GM10266 (cell line): ENCODE data around the gene MALRD1.

ENCODE experiments used
- DNase-seq: peaks from one replicate; pipeline ENCODE4 v3.0.0; 2012; ENCODE audit errors: extremely low spot score
- TF ChIP-seq, protein P1 (sequence below): IDR thresholded peaks from 2 replicates; pipeline ENCODE4 v1.5.1; 2012; ENCODE audit warnings: mild to moderate bottlenecking, low read depth; ENCODE audit not compliant: control insufficient read depth, insufficient read depth; ENCODE audit errors: missing control alignments

Gene MALRD1

DNA sequence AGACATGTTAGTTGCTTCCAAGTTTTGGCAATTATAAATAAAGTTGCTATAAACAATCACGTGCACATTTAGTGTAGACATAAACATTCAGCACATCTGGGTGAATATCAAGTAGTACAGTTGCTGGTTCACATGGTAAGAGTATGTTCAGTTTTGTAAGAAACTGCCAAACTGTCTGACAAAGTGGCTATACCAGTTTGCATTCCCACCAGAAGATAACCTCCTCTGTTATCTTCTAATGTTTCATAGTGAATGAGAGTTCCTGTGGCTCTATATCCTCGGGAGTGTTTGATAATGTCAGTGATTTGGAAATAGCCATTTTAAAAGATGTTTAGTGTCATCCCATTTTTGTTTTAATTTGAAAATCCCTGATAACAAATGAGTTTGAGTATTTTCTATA is 508.1 kb downstream of the MALRD1 start:
- TF ChIP-seq, protein P1, sequence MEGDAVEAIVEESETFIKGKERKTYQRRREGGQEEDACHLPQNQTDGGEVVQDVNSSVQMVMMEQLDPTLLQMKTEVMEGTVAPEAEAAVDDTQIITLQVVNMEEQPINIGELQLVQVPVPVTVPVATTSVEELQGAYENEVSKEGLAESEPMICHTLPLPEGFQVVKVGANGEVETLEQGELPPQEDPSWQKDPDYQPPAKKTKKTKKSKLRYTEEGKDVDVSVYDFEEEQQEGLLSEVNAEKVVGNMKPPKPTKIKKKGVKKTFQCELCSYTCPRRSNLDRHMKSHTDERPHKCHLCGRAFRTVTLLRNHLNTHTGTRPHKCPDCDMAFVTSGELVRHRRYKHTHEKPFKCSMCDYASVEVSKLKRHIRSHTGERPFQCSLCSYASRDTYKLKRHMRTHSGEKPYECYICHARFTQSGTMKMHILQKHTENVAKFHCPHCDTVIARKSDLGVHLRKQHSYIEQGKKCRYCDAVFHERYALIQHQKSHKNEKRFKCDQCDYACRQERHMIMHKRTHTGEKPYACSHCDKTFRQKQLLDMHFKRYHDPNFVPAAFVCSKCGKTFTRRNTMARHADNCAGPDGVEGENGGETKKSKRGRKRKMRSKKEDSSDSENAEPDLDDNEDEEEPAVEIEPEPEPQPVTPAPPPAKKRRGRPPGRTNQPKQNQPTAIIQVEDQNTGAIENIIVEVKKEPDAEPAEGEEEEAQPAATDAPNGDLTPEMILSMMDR = no peak
- DNase-seq = no peak

DNA sequence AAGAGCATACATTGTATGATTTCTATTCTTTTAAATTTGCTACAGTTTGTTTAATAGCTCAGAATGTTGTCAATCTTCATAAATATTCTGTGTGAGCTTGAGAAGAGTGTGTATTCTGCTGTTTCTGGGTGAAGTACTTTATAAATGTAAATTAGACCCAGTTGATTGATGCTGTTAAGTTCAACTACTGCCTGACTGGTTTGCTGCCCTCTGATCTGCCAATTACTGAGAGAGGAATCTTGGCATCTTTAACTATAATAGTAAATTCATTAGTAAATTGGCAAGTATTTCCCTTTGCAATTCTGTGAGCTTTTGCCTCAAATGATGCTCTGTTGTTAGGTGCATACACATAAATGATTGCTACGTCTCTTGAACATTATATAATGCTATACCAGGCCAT is 512.6 kb downstream of the MALRD1 start:
- TF ChIP-seq, protein P1 = no peak
- no peak for DNase-seq

DNA sequence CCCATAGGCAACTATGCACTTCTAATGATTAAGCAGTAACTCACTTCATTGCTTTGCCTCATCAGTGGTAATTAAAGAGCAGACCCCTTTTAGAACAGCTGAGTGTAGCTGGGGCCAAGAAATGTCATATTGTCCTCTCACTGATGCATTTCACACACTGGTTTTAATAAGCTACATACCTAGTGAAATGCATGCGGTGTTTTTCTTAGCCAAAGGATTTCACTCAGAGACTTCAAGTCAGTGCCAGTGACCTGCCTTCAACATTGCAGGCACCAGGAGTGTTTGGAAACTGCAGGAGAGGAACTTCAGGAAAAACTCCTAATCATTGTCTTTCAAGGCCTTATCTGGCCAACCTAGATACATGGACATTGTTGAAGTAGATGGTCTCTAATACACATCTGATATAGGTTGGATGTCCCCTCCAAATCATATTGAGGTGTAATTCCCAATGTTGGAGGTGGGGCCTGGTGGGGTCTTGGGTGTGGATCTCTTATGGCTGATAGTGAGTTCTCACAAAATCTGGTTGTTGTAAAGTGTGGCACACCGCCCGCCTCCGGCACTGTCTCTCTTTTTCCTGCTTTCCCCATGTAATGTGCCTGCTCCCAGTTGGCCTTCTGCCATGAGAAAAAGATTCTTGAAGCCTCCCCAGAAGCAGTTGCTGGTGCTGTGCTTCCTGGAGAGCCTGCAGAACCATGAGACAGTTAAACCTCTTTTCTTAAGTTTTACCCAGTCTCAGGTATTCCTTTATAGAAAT is 515.0 kb downstream of the MALRD1 start:
- no peak for DNase-seq
- TF ChIP-seq, protein P1 = no peak

DNA sequence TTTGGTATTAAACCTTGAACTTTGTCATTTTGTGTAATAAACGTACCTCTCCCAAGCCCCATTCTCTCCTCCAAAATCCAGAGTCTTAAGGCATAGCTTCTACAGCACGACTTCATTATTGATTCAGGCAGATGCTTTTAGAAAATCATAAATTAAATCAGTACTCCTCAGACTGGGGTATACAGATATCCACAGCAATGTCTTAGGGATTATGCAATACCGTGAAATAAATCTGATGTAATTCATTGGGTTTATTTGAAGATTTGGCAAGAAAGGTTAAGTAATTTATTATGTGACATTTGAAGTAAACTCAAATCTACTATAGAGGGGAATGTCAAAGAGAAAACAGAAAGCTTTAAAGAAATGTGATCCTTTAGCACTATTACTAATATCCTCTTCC is 521.5 kb downstream of the MALRD1 start:
- DNase-seq = no peak
- TF ChIP-seq, protein P1 = no peak

DNA sequence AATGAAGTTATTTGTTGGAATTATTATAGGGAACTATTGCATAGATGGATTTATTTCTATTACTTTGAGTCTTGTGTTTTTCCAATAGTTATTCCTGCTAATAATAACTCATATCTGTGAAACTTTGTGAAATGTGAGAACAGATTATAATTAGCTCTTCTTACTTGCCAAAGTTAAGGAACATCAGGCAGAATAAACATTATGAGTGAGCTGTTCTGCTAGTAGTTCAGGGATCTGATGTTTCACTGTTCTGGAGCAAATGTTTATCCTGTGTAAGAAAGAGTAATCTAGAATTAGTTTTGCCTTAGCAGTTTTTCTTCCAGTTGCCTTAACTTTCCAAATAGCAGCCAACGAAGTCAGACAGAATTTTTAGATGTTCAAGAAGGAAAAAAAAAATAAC is 522.4 kb downstream of the MALRD1 start:
- no peak for DNase-seq

DNA sequence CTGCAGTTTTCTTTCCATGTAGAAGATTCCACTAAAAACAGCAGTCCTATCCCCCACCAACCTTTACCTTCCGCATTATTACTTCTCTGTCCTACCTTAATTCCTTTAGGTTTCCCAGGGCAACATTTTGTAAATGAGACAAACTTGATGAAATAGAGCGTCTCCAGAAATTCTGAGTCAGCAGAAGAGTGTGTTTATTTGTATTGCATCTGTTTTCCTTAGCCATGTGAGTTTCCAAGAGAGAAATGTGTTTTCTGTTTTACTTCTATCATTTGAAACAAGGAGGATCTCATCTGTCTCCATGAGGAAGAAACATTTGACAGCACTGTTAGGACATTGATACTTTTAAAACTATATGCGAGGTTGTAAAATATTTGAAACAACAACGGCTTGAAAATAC is 523.5 kb downstream of the MALRD1 start:
- TF ChIP-seq, protein P1 = no peak
- no peak for DNase-seq

More for the DNA sequence above, 522.4 kb downstream of the MALRD1 start:
- TF ChIP-seq, protein P1 = no peak

DNA sequence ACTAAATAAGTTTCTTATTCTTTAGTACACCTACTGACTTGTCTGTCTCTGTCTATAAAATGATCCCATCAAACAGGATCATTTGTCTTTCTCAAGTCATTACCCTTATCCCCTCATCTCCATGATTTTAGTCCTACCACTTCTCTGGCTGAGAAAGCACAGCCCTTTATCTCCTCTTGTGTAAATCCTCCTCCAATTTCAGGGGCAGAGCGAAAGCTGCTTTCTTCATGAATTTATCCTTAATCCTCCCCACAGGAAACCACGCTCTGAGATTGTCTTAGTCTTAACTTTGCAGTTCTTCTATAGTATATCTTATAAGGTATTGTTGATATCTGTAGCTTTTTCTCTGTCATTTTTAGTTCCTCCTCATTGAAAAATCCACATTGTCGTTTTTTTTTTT is 528.0 kb downstream of the MALRD1 start:
- TF ChIP-seq, protein P1 = no peak
- DNase-seq = no peak
